Astrocyte of the cerebellum (primary cell): ENCODE measurements around the gene PCLAF.
"Not testable (repeated sequence)": the region's sequence is repeated elsewhere in the genome, so short reads cannot be mapped to it uniquely, and the experiment has no call there.

Source experiments
- DNase-seq: peaks from one replicate; pipeline ENCODE4 v3.0.0-alpha.2; 2011; ENCODE audit warnings: low read depth
- H3K4me3 ChIP-seq: 2 replicates; pipeline ENCODE4 v1.5.1; 2011; ENCODE audit warnings: mild to moderate bottlenecking, low read depth, low read length, moderate library complexity
- CTCF ChIP-seq: IDR thresholded peaks from 2 replicates; pipeline ENCODE4 v1.5.1; 2012; ENCODE audit warnings: low read length, low read depth, moderate library complexity, mild to moderate bottlenecking; ENCODE audit errors: missing control alignments
- in situ Hi-C: cut with HindIII; loops from 2 replicates; pipeline ENCODE4 v1.10.0; 2017; ENCODE audit warnings: low sequenced_read_pairs

The PCLAF gene

GRCh38 chr15:64422697-64423096, 41.5 kb upstream of the PCLAF start:
- H3K4me3 ChIP-seq = no peak overlapping the region
- TF ChIP-seq CTCF = no peak
- in situ Hi-C loops = no loop called here
- no peak for DNase-seq

DNA sequence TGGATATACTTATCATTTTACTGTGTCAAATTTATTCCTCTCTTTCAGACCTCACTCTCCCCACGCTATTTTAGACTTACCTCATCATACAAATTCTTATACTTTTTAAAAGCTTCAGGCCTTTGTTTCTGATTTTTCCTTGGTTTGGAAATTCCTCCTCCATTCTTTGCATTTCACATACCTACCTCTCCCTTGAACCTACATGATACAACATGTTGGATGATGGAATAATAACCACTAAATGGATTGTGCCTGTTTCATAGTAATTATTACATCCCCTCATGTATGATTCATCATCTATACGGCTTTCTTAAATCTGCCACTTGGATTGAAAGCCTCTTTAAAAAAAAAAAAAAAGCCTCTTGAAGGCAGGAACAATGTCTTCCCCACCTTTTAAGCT, 31.0 kb upstream of the PCLAF start:
- no peak overlapping the region for H3K4me3 ChIP-seq
- DNase-seq = no peak
- TF ChIP-seq CTCF = no peak
- in situ Hi-C loops = no loop called here

DNA sequence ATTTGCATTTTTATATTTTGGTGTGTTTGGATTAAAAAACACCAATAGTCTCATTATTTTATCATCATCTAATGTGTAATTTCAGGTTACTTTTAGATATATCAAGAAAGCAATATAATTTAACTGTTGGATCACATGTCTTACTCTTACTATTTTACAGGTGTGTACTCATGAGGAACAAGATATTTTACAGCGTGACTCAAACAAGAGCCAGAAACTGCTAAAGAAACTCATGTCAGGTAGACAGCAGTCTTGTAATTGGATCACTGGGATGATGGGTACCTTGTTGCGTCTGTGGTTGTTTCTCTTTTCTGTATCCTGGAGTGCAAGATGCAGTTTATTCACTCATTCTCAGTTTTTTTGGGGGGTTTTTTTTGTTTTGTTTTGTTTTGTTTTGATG, 19.3 kb upstream of the PCLAF start:
- no peak for DNase-seq
- no peak overlapping the region for H3K4me3 ChIP-seq
- in situ Hi-C loops = no loop called here
- TF ChIP-seq CTCF = no peak

- no peak for TF ChIP-seq CTCF
- H3K4me3 ChIP-seq = no peak overlapping the region
- DNase-seq = no peak
- in situ Hi-C loops = no loop called here
These were observed 17.3 kb upstream of the PCLAF start for GRCh38 chr15:64398575-64398974.

- DNase-seq = no peak
These were observed 15.5 kb upstream of the PCLAF start for GRCh38 chr15:64396789-64397188.

DNA sequence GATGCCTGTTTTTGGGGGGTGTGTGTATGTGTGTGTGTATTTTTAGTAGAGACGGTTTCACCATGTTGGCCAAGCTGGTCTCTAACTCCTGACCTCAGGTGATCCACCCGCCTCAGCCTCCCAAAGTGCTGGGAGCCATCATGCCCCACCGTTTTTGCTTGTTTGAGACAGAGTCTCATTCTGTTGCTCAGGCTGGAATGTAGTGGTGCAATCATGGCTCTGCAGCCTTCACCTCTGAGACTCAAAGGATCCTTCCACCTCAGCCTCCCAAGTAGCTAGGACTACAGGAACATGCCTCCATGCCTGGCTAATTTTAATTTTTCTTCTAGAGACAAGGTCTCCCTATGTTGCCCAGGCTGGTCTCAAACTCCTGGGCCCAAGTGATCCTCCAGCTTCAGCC, 11.2 kb upstream of the PCLAF start:
- in situ Hi-C loops, DNase-seq, H3K4me3 ChIP-seq: not testable (repeated sequence)

More at GRCh38 chr15:64396789-64397188, 15.5 kb upstream of the PCLAF start:
- in situ Hi-C loops = no loop called here
- TF ChIP-seq CTCF = no peak
- H3K4me3 ChIP-seq = no peak overlapping the region

GRCh38 chr15:64389036-64389435, 7.8 kb upstream of the PCLAF start:
- no peak for DNase-seq
- TF ChIP-seq CTCF = no peak

More at GRCh38 chr15:64389036-64389435, 7.8 kb upstream of the PCLAF start:
- no peak overlapping the region for H3K4me3 ChIP-seq
- in situ Hi-C loops = no loop called here
